Adrenal gland (tissue), 12 donors: Measurements from ENCODE around the gene JARID2. TPM values are rescaled to one million over a fixed set of nuclear protein-coding genes. Genes with fewer than 3 reads are reported as not detected.

Source experiments
- DNase-seq, 7 donors: peaks; one replicate each; pipeline ENCODE4 v3.0.0-alpha.2; 2019 to 2020
- H3K27ac ChIP-seq, 5 donors: fragments of 200-600 bp; sonication (generic) in 4 of 5; 1 replicate in 3 of 5; 2 replicates in 2 of 5; pipeline versions ENCODE4 v1.5.1 to v1.8.0; 2016 to 2020; ENCODE audit warnings: mild to moderate bottlenecking in 1 of 5
- H3K27me3 ChIP-seq: fragments of 200-600 bp; 2 replicates; pipeline ENCODE4 v1.8.0; 2021
- H3K36me3 ChIP-seq, 2 donors: fragments of 200-600 bp; replicated peaks in 1 of 2; 1 replicate in 1 of 2; 2 replicates in 1 of 2; pipeline versions ENCODE4 v1.5.1 to v1.8.0; 2018 to 2022
- H3K4me1 ChIP-seq, 2 donors: fragments of 200-600 bp; replicated peaks in 1 of 2; 1 replicate in 1 of 2; 2 replicates in 1 of 2; pipeline versions ENCODE4 v1.5.1 to v1.8.0; 2018 to 2021
- H3K4me3 ChIP-seq, 4 donors: fragments of 200-600 bp; sonication (generic) in 3 of 4; one replicate each; pipeline ENCODE4 v1.5.1; 2016 to 2018
- H3K9me3 ChIP-seq, 3 donors: fragments of 200-600 bp; sonication (generic) in 1 of 3; replicated peaks in 1 of 3; 1 replicate in 2 of 3; 2 replicates in 1 of 3; pipeline versions ENCODE4 v1.5.1 to v1.8.0; 2016 to 2021
- CTCF ChIP-seq, 6 experiments: fragments of 450-650 bp in 4 of 6; fragments of 200-600 bp in 2 of 6; sonication (generic) in 1 of 6; IDR thresholded peaks; 1 replicate in 5 of 6; 2 replicates in 1 of 6; pipeline versions ENCODE4 v1.5.1 to v1.8.0; 2016 to 2021; ENCODE audit warnings: antibody characterized with exemption in 6 of 6, mild to moderate bottlenecking in 2 of 6, moderate library complexity in 1 of 6
- POLR2A ChIP-seq, 2 donors: fragments of 450-650 bp; IDR thresholded peaks; one replicate each; pipeline ENCODE4 v1.6.1; 2017; ENCODE audit warnings: antibody characterized with exemption in 2 of 2, mild to moderate bottlenecking in 2 of 2, moderate library complexity in 1 of 2
- WGBS, 4 donors: extraction: QIAGEN DNeasy Blood & Tissue Kit in 2 of 4; methylation state at CpG; one replicate each; pipeline versions ENCODE4 v1.1.5 to v1.1.7; 2013 to 2017; 5-methylcytosine and 5-hydroxymethylcytosine counted together
- intact Hi-C, 2 donors: fragments of 100-400 bp; cut with DNase I; formaldehyde crosslinking; loops; one replicate each; pipeline versions ENCODE4 v1.14.1 to v1.15.0; 2022 to 2023
- polyA plus RNA-seq, 3 donors: library from polyadenylated mRNA; stranded (reverse); fragments of 200-250 nt in 2 of 3; fragments of 350-450 nt in 1 of 3; fragmentation: Illumina TruSeq in 1 of 3; extraction: RNeasy Lipid Tissue Mini Kit (QIAGEN cat#74804) in 1 of 3; gene quantifications; one replicate each; pipeline ENCODE4 v1.2.3, GENCODE V29; 2013 to 2014
- total RNA-seq, 9 donors: library from RNA; depleted of rRNA in 4 of 9; stranded (reverse); fragments of >200 nt in 4 of 9; fragments of 120-200 nt in 1 of 9; fragmentation: NEBNext Ultra II Directional in 1 of 9; extraction: Animal tissue kit (Norgen Biotek cat#: 25700) in 1 of 9; gene quantifications; one replicate each; pipeline versions ENCODE4 v1.1.0 to v1.2.4, GENCODE V29; 2013 to 2023
- donor health status: healthy with polysubstance abuse.
- donor health status: Bipolar disorder and iron deficiency.
- donor health status: DM: yes; HTN: yes; CAD: no.
- donor health status: DM: no; HTN: no; CAD: no.
- donor health status: DM: no; HTN: no; CAD: no.
- donor health status: DM: yes; HTN: yes; CAD: no.

JARID2 gene
- total and polyA plus RNA-seq, 12 donors, result 3.0 to 13.6 (median 8.2) TPM

GRCh38 chr6:15453622-15454021, 207.8 kb downstream of the JARID2 start:
- no peaks in the 10 kb centered on the region for H3K36me3 ChIP-seq
- H3K4me1 ChIP-seq, result peaks cover 0 to 10% of the 10 kb centered on the region in 2 donors
- no peak for TF ChIP-seq CTCF (IDR thresholded peaks at IDR 0.05)
- no peak for TF ChIP-seq POLR2A (IDR thresholded peaks at IDR 0.05)
- intact Hi-C loops, result loop anchor here in 1 of 2 donors (10.0 kb wide), 1 partner anchor 379 kb away; no protein-coding TSS in a partner anchor
- no peak overlapping the region for H3K4me3 ChIP-seq
- H3K9me3 ChIP-seq, result no peaks in the 10 kb centered on the region
- H3K27ac ChIP-seq, result no peak overlapping the region
- no peak for DNase-seq
- H3K27me3 ChIP-seq, result no peaks in the 10 kb centered on the region
- 73 to 86% (median 83%) methylated on average over 5 of the region's 5 CpGs for WGBS, 4 donors

- Histone ChIP-seq H3K4me3 (no peak overlapping the region), H3K27me3 (no peaks in the 10 kb centered on the region), H3K4me1 (peaks cover 12 to 25% of the 10 kb centered on the region in 2 donors), H3K9me3 (no peaks in the 10 kb centered on the region), H3K27ac (no peak overlapping the region), H3K36me3 (no peaks in the 10 kb centered on the region)
- 36 to 49% (median 42%) methylated on average over 2 of the region's 2 CpGs for WGBS, 4 donors
- intact Hi-C loops, result loop anchor here in 1 of 2 donors (10.0 kb wide), 1 partner anchor 382 kb away; no protein-coding TSS in a partner anchor
- no peak for DNase-seq
- no peak for TF ChIP-seq CTCF (IDR thresholded peaks at IDR 0.05)
- no peak for TF ChIP-seq POLR2A (IDR thresholded peaks at IDR 0.05)
These were observed 210.6 kb downstream of the JARID2 start for GRCh38 chr6:15456422-15456821.

GRCh38 chr6:15457121-15457650, 211.3 kb downstream of the JARID2 start:
- Histone ChIP-seq H3K27me3 (no peaks in the 10 kb centered on the region), H3K4me1 (peaks cover 12 to 28% of the 10 kb centered on the region in 2 donors), H3K27ac (no peak overlapping the region), H3K4me3 (no peak overlapping the region), H3K9me3 (no peaks in the 10 kb centered on the region), H3K36me3 (no peaks in the 10 kb centered on the region)
- no peak for DNase-seq
- intact Hi-C loops, result loop anchor here in 1 of 2 donors (10.0 kb wide), 1 partner anchor 382 kb away; no protein-coding TSS in a partner anchor
- no peak for TF ChIP-seq POLR2A (IDR thresholded peaks at IDR 0.05)
- no peak for TF ChIP-seq CTCF (IDR thresholded peaks at IDR 0.05)
- WGBS, 4 donors, result 89 to 93% (median 91%) methylated on average over 4 of the region's 4 CpGs

- Histone ChIP-seq H3K4me1 (peaks cover 19 to 36% of the 10 kb centered on the region in 2 donors), H3K36me3 (no peaks in the 10 kb centered on the region), H3K9me3 (no peaks in the 10 kb centered on the region), H3K4me3 (no peak overlapping the region), H3K27ac (no peak overlapping the region), H3K27me3 (no peaks in the 10 kb centered on the region)
- intact Hi-C loops, result loop anchor here in 1 of 2 donors (10.0 kb wide), 1 partner anchor 383 kb away; no protein-coding TSS in a partner anchor
- WGBS, 4 donors, result 85 to 93% (median 86%) methylated on average over 14 of the region's 14 CpGs
- TF ChIP-seq CTCF (IDR thresholded peaks at IDR 0.05), result no peak
- no peak for TF ChIP-seq POLR2A (IDR thresholded peaks at IDR 0.05)
- no peak for DNase-seq
These were observed 212.2 kb downstream of the JARID2 start for GRCh38 chr6:15458021-15458459.
